NCI-H1092 treated with DMSO at 0.1 percent for 48 hours (cell line): ENCODE results near the gene IGDCC3.

Experiments used
- DNase-seq: peaks from one replicate; lab custom pipeline; 2025; lab: John Stamatoyannopoulos, UW

IGDCC3 gene

DNA sequence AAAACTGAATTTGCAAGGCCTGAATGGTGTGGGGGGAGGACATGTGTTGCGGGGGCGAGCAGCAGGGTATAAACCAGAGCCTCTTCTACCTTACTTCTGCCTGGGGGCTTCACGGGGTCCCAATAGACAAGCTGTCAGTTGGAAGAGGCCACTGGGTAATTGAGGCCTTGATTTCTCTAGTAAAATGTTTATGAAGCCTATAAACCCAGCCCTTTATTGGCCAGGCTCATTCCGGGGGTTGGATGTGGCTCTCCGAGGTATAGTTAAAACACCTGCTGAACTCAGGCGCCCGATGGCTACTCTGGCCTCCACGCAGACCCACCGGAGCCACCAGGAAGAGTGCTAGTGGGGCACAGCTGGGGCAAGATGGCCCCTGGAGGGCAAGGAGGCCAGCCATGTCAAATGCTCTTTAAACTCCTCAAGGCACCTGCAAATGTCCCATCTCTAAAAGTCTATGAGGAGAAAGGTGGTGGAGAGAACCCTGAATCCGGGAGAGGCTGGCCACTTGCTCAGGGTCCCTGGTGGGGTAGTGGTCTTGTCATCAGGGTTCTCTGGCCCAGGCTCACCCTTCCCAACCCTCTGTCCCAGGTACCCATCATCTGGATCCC lies 34.3 kb downstream of the IGDCC3 start:
- DNase-seq, result no peak

DNA sequence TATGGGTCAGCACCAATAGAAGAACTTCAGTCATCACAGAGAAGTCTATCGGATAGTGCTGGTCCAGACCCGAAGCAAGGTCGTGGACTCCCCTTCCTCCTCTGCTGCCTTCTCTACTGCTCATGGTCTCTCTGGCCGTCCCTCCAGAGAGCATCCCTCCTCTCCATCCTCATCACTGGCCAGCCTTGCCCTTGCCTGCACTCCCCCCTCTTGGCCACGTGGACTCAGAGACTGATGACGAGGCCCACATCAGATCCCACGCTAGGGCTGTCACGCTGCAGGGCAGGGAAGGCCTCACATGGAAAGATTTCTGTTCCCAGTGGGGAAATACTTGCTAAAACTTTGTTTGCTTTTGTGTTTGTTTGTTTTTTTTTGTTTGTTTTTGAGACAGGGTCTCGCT lies 35.3 kb downstream of the IGDCC3 start:
- DNase-seq, result no peak

DNA sequence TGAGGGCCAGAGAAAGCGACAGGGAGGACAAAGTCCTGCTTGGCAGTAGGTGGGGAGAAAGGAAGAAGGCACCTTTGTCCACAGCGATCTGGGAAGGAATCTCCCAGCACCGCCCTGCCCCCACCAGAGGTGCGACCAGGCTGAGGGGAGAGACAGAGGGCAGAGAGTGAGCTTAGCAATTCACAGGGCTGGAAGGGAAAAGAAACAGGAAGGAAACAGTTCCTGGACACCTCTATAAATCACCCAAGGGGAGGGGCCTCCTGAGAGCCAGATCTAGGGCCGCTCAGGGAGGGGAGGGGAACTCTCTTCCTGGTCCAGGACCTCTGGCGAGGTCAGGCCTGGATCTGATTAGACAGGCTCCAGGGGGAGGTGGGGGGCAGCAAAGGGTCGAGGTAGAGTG lies 37.9 kb downstream of the IGDCC3 start:
- DNase-seq, result no peak

DNA sequence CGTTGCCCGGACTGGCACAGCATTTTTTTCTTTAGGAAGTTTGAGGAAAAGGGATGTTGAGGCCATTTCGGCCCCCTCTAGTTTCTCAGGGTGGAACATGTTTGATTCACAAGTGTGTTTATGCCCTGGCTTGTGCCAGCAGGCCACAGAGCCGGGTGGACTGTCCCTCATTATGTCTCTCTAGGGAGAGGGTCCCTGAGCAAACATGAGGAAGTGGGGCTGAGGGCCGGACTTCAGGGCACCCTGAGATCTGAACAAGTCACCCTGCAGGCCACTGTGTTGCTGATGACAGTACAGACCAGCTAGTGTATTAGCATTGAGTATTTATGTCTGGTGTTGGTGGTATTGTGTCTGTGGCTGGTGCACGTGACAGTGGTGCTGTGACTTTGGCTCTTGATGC lies 38.4 kb downstream of the IGDCC3 start:
- no peak for DNase-seq

DNA sequence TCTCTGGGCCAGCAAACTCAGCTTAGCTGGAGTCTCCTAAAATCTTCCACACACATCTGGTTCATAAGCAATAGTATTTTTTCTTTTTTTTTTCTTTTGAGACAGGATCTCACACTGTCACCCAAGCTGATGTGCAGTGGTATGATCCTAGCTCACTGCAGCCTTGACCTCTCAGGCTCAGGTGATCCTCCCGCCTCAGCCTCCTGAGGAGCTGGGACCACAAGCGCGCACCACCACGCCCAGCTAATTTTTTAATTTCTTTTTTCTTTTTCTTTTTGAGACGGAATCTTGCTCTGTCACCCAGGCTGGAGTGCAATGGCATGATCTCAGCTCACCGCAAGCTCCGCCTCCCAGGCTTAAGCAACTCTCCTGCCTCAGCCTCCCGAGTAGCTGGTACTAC lies 39.0 kb downstream of the IGDCC3 start:
- DNase-seq, result no peak

DNA sequence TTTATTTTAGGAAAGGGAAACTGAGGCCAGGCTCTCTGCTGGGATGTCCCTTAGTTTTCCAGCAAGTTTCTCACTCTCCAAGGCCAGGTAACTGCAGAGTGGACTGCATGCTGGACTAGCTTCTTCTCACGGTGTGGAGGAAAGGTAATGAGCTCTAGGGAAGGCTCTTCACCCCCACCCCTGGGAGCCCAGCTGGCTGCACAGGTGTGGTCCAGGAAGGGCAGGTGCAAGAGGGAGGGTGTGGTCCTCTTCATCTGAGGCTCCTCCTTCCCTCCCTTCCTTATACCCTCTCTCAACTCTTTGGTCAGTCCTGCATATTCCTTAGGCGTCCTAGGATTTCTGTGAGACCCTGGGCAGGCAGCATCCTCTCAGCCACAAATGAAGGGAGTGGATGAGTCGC lies 39.4 kb downstream of the IGDCC3 start:
- DNase-seq, result no peak

DNA sequence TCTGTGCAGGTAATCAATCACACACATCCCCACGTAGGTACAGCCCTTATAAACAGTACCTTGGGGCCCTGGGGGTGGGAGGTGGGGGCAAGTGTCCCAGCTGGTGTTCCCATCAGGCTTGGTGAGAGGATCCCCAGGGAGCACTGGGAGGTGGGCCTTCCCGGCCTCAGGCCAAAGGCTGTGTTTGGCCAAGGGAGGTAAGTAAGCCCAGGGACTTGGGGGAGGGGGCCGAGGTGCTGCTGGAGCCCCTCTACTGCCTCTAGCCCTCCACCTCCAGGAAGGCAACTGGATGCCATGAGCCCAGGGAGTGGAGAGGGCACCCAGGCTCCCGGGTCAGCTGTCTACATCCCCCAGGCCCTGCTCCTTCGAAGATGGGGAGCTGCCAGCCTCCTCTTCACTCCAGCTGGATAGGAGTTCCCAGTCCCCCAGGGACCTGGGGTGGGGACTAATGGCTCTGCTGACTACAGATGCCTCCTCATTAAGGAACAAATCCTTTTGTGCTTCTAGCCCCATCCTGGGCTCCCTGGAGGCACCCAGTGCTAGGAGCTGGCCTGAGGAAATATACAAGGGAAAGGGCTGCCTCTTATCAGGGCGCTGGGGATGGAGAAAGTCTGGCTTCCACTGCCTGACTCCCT lies 40.2 kb downstream of the IGDCC3 start:
- peak; percentile 62 for DNase-seq

DNA sequence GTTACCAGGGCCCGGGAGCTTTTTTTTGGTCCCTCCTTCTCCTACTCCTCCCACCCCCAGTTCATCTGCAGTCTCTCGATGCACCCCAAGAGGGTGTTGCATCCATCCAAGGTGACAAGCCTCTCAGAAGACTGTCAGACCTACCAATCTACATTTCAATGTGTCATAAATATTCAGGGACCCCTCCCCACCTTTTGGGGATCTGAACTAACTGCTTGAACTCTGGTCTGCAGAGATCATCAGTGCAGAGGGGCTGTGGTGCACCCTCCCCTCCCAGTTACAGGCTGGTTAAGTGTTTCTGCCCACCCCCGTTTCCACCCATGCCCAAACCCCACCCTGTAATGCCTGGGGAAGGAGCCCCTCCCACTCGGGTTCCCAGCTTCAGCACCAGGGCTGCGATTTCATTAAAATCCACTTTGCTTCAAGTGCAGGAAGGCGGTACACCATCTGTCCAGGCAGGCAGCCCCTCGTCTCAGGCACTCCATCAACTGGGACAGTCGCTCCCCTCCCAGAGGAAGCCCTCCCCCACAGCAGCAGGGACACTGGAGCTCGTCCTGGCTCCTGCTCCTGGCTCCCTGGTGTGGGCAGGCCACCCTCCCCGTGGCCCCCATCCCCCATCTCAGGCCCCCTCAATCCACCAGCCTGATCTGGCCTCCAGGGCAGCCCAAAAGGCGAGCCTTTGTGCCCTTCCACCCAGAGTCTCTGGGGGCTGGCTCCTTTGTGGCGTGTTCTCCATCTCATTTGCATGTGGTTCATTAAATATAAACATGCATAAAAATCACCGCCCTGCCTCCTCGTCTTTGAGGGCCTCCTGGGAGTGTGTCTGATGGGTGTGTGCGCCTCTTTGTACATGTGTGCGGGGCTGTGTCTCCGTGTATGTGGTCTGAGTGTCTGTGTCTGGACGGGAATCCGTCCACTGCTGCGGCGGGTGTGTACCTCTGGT lies 41.0 kb downstream of the IGDCC3 start:
- peak; percentile 41 for DNase-seq

DNA sequence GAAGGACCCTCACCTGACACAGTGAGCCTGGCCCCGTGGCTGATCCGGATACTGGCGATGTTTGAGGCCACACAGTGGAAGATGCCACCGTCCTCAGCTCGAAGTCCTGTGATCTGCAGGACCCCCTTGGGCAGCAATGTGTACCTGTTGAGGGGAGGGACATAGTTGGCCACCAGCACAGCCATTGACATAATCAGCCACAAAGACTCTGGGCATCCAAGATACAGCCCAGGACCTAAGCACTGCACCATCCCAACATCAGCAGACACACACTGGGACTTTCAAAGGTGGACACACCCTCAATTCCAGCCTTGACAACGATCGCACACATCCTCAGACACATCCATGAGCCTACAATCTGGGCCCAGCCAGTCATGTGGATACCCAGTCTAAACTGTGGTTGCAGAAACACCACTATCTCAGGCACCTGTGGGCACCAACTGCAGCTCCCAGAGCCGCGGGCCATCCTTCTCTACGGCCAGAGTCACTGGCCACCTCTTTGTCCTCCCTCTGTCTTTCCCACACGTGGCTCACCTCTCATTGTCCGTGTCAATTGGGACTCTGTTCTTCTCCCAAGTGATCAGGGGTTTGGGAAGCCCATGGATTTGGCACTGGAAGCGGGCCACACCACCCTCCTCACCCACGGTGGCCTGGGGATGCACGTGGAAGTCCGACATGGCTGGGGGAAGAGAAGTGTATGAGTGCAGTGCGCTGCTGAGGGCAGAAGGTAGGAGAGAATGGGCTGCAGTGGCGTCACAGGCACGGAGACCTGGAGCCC lies 42.3 kb downstream of the IGDCC3 start:
- no peak for DNase-seq

DNA sequence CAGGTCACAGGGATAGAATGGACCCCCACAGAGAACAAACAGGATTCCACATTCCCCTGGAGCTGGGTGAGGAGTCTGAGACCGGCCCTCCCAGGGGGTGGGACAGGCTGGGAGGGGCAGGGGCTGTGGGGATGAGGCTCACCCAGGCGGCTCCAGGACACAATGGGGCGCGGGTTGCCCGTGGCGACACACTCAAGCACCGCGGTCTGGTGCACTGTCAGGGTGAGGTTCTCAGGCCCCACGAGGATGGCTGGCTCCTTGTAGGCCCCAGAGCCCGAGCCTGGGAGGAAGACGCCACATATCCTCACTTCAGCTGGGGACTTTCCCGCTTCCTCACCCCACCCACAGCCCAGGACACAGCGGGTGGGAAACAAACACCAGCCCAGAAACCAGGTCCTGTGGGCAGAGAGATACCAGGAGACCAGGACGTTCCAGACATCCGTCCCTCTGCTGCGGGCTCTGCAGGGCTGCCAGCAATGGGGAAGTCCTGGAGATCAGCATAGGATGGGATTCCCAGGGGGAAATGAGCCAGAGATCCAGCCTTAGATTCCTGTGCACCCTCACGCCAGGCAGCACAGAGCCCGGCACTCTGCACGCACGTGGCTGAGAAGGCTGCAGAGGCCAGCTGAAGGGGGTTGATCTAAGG lies 43.1 kb downstream of the IGDCC3 start:
- DNase-seq, result peak; percentile 8

DNA sequence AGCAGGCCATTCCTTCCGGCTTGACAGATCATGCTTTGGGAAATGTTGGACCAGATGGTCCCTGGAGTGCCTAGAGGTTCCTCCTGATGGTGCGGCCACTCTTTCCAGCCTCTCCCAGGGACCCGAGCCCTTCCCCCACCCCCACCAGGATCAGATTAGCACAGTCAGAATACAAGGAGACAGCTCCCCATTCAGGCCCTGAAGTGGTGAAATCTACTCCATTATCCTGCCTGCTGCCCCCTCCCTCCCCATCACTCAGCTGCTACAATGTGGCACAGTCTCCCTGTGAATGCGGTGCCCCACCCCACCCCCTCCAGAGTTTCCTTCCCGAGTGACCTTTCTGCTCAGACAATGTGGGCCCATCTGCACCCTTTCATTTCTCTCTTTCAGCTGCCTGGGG lies 43.9 kb downstream of the IGDCC3 start:
- DNase-seq, result no peak

DNA sequence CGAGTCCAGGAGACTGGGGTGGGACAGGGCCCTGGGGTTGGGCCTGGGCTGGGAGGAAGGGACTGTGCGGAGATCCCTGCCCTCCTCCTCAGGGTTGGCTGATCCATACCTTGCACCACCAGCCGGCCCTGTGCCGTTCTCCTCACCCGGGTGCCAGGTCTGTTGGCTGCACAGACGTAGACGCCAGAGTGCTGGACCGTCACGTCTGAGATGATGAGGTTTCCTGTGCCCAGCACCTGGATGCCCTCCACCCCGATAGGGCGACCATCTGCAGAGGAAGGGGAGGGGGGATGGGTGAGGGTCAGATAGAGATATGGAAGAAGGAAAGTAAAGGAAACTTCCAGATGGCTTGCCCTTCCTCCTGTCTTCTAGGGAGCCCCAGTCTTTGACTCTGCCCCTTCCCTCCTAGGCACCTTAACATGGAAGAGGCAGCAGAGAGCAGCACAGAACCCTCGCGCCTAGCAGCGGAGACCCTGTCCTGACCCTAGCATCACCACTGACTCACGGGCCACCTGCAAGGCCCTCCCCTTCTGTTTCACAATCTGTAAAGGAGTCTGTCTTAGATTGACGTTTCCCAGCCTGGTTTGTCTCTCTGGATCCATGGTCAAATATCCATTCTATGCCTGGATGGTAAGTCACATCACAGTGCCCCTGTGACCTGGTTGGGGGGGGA lies 44.5 kb downstream of the IGDCC3 start:
- no peak for DNase-seq

DNA sequence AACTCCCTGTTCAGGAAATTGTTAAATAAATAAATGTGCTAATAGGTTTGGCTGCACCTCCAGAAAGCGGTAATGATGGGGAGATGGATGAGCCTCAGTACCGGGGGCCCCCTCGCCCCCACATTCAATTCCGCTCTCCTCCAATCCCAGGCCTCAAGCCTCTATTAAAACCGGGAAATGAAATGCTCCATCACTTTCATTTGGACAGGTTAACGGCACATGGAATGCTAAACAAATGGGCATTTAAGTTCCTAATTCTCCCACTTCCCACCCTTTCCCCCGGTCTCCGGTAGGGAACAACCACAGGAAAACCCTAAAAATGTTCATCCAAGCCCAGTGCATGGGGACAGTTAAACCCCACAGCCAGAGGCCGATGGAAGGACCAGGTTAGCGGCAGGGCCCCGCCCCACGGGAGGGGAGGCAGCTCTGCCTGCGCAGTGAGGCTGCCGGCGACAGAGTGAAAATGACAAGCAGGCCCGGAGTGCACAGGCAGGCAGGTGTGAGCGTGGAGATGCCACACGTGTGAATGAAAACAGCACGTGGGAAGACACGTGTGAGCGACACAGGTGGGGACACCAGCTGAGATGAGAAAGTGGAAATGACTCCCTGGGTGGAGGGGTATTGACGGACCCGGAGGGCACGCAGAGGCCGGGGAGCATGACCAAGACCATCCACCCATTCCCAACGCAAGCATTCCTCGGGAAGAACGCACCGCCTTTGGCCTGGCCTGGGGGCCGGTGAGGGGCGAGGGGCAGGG lies 45.2 kb downstream of the IGDCC3 start:
- no peak for DNase-seq

DNA sequence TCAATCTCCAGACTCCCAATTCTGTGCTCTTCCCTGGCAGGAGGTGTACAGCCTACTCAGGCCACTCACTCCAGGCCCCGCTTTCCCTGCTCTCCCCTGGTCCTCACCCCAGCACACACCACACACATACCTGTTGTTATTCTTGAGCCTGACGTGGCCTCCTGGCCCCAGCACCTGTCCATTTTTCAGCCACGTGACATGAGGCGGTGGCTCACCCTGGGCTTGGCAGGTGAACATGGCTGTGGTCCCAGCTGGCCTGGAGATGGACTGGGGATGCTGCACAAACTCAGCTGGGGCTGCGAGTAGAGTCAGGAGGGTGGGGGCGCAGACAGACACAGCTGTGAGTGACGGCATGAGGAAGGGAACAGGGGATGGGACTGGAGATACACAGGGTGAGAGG lies 46.0 kb downstream of the IGDCC3 start:
- no peak for DNase-seq

DNA sequence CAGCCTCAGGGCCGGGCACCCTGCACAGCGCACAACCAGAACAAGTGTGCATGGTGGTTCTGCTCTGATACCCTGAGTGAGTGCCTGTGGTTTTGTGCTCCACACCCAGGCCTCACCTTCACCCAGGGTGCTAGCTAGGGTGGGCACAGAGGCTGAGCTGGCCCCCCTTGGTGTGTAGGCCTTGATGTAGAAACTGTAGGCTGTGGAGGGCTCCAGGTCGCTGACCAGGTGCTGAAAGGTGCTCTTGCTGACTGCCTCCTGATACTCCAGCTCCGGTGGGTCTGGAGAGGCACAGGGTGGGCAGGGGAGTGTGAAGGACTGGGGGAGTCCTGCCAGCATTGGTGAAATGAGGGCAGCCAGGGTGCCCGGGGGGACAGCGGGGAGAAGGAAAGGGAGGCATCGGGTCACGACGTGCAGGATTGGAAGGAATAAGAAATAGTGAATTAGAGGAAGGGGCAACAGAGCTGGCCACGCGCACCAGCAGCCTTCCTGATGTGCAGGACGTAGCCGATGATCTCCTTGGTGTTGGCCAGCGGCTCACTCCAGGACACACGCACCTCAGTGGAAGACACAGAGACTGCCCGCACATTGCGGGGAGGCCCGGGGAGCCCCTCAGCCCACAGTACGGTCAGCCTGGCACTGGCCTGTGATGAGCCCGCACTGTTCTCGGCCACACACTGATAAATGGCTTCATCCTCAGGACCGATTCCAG lies 46.7 kb downstream of the IGDCC3 start:
- DNase-seq, result no peak

DNA sequence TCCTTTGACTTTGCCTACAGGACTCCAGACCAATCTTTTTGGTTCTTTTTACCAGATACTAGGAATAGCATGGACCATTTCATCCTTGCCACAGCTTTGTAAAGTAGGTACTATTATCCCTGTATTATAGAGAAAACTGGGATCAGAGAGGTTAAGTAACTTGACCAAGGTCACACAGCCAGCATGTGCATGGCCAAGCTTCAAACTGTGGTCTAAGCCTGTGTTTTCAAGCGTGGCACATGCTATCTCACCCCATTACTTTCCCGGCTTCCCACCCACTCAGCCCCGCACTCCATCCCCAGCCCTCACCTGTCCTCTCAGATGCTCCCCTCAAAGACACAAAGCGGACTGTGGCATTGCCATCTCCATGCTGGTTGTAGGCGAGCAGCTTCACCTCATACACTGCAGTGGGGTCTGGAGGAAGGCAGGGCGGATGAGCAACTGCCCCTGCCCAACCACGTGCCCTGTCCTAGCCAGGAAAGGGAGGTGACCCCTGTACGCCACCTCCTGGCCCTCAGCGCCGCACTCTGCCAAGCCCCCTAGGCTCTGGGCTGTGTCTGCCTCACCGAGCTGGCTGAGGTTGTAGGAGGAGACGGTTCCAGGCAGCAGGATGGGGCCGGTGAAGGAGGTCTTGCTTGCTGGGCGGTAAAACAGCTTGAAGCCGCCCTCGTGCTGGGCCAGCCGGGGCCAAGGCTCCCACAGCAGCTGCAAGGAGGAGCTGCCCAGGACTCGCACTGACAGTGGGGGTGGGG lies 47.6 kb downstream of the IGDCC3 start:
- no peak for DNase-seq

DNA sequence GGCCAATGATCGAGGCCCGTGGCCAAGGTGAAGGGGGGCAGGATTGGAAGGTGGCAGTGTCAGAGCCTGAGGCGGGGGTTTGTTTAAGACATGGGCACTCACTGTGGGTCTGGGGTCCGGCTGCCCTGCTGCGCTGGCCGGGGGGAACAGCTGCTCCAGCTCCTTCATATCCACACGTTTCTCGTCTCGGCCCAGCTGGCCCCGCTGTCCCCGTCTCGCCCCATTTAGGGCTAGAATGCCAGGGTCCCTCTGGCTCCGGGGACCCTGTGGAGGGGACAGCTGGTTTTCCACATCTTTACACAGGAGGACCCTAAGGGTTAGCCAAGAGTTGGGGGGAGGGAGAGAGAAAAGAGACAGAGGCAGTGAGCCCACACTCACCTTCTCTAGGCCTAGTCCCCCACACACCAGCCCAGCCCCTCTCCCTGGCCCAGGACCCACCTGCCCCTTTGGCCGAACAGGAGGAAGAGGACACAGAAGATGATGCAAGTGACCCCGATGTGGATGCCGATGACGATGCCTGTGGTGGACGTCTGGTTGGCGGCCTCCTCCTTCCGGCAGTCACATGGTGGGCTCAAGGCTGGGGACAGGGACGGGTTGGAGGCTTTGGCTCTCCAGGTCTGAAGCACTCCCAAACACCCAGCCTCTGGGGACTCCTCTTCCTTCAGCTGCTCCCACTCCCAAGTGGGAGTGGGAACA lies 48.4 kb downstream of the IGDCC3 start:
- no peak for DNase-seq

DNA sequence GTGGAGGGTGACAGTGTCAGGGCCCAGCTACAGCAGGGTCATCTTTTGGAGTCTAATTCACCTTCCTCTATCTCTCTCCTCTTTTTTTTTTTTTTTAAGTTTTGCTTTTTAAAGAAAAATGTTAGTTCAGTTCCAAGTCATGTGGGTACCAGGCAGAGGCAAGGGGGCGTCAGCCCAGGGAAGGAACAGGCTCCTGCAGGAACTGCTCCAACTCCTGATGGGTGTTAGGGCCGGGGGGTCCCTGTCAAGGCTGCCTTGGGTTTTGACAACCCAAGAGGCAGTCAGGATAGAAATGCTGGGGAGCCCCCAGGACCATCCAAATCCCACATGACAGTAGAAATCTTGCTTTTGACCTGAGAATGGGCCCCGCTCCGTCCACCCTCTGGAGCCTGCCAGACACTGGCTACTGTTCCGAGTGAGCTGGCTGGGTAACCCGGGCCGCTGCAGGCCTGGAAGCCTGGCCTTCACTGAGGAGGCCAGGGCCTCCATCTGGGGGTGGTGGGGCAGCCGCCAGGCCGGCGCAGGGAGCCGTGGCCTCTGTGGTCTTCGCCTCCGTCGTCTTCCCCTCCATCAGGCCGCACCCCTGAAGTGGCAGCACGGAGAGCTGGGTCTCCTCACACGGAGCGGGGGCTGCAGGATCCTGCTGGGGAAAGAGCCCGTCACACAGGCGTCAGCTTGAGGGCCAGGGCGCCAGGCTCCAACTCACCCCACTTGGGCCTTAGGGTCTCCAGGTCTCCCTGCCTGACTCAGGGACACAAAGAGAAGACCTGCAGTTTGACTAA lies 49.1 kb downstream of the IGDCC3 start:
- DNase-seq, result no peak
